Left forelimb (tissue), 1 donor: ENCODE data around the gene C1orf94.
"Not testable (repeated sequence)": the region's sequence is repeated elsewhere in the genome, so short reads cannot be mapped to it uniquely, and the experiment has no call there.

Source experiments
- DNase-seq: peaks from one replicate; pipeline ENCODE4 v3.0.0-alpha.2; 2018; ENCODE audit warnings: low spot score

Gene C1orf94

GRCh38 chr1:34165422-34165921, 11.2 kb upstream of the C1orf94 start:
- no peak for DNase-seq

- no peak for DNase-seq
These were observed 10.5 kb upstream of the C1orf94 start for GRCh38 chr1:34166191-34166624.

GRCh38 chr1:34166625-34167361, 9.9 kb upstream of the C1orf94 start:
- no peak for DNase-seq

- no peak for DNase-seq
These were observed 9.3 kb upstream of the C1orf94 start for GRCh38 chr1:34167389-34167788.

- no peak for DNase-seq
These were observed 963 bp upstream of the C1orf94 start for GRCh38 chr1:34175744-34176143.

- no peak for DNase-seq
These were observed 1.4 kb downstream of the C1orf94 start for GRCh38 chr1:34178072-34178471.

- DNase-seq, result not testable (repeated sequence)
These were observed 6.7 kb downstream of the C1orf94 start for GRCh38 chr1:34183381-34183780.

GRCh38 chr1:34186741-34187494, 10.2 kb downstream of the C1orf94 start:
- no peak for DNase-seq

GRCh38 chr1:34188418-34188817, 11.7 kb downstream of the C1orf94 start:
- no peak for DNase-seq

- no peak for DNase-seq
These were observed 12.3 kb downstream of the C1orf94 start for GRCh38 chr1:34188985-34189384.

GRCh38 chr1:34190692-34191091, 14.0 kb downstream of the C1orf94 start:
- no peak for DNase-seq

- no peak for DNase-seq
These were observed 15.9 kb downstream of the C1orf94 start for GRCh38 chr1:34192621-34193020.

GRCh38 chr1:34199927-34200326, 23.2 kb downstream of the C1orf94 start:
- DNase-seq, result no peak

- no peak for DNase-seq
These were observed 36.0 kb downstream of the C1orf94 start for GRCh38 chr1:34212673-34213072.

- DNase-seq, result no peak
These were observed 37.2 kb downstream of the C1orf94 start for GRCh38 chr1:34213956-34214355.

- DNase-seq, result no peak
These were observed 54.7 kb downstream of the C1orf94 start for GRCh38 chr1:34231441-34231840.

- DNase-seq, result no peak
These were observed 58.9 kb downstream of the C1orf94 start for GRCh38 chr1:34235594-34235993.

GRCh38 chr1:34236089-34236488, 59.4 kb downstream of the C1orf94 start:
- DNase-seq, result no peak

- no peak for DNase-seq
These were observed 60.6 kb downstream of the C1orf94 start for GRCh38 chr1:34237151-34237815.

- no peak for DNase-seq
These were observed 69.3 kb downstream of the C1orf94 start for GRCh38 chr1:34245967-34246366.

GRCh38 chr1:34250342-34250741, 73.6 kb downstream of the C1orf94 start:
- DNase-seq, result no peak

- no peak for DNase-seq
These were observed 85.5 kb downstream of the C1orf94 start for GRCh38 chr1:34262023-34262853.
